Stimulated activated CD4-positive, alpha-beta T cell treated with anti-CD3 and anti-CD28 coated beads, Interleukin-2, amount 100 ng/mL, for 24 hours (primary cell): ENCODE measurements around the gene RHOBTB3.

Source experiments
- DNase-seq, 2 donors: peaks; one replicate each; pipeline ENCODE4 v3.0.0-alpha.2; 2020

RHOBTB3 gene

DNA sequence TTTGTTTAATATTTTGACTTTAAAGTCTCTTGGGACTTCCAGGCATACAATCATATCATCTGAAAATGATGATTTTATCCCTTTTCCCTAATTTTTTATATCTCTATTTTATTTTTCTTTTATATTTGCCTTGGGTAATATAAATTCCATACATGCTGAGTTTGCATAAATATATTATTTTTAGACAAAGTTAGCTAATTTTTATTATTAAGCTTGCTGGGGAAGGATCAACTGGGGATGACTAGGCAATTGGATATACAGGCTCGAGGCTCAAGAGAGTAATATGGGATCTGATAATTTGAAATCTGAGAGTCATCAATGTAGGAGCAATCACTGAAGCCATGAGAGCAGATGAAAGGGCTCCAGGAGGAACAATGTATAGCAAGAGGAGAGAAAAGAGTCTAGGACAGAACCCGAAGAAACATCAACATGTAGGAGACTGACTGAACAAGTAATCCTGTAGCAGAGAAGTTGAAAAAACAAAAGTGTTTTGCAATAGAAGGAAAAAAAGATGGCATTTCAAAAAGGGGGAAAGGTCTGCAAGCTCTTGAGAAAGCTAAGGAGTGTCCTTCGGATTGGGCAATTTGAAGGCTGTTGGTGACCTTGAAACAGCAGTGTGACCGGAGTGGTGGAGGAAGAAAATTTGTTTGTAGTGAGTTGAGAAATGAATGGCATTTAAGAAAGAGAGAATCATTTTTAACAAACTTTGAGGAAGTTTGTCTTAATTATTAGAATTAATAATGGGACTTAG, 17.0 kb upstream of the RHOBTB3 start:
- no peak for DNase-seq

DNA sequence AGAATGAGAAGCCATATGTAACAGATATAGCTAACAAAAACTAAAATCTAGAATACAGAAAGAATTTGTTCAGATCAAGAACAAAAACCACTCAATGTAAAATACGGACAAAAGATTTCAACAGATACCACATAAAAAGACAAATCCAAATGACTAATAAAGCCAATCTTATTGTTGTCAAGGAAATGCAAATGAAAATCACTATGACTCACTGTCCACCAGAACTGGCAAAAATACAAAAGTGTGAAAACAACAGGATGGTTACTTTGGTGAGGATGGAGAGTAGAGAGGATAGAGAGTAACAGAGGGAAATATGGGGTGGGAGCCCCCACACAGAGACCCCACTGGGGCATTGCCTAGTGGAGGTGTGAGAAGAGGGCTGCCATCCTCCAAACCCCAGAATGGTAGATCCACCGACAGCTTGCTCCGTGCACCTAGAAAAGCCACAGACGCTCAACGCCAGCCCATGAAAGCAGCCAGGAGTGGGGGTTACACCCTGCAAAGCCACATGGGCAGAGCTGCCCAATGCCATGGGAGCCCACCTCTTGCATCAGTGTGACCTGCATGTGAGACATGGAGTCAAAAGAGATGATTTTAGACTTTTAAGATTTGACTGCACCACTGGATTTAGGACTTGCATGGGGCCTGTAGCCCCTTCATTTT, 15.2 kb upstream of the RHOBTB3 start:
- no peak for DNase-seq

DNA sequence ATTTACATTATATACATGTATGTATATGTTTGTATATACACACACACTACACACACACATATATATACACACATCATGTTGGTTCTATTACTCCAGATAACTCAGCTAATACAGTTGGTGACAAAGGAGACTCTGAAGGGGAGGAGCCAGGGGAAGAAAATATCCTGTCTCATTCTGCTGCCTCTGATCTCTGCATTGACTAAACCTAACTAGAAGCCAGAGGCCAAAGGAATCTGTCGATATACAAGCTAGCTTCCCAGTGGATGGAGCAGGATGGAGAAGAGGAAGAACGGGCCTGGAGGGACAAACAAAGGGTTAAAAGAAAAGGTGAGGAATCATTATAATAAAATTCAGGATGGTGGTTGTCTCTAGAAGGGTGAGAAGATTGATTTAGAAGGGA, 13.7 kb upstream of the RHOBTB3 start:
- DNase-seq = no peak

DNA sequence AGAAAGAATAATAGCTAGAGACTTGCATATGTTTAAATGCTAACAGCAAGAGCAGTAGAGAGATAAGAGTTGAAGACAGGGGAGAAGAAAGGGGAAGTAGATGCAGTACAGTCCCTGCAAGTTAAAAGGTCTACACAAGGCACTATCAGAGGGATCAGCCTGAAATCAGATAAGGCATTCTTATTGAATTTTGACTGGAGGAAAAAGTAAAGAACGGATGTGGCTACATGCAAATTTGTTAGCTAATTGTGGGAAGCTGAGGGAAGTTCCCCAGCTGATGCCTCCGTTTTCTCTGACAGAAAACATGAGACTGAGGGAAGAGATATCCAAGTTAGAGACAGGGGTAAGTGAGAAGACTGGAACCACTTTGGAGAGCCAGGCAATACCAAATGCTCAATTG, 12.9 kb upstream of the RHOBTB3 start:
- peak in 1 of 2 donors; percentile 9 for DNase-seq

DNA sequence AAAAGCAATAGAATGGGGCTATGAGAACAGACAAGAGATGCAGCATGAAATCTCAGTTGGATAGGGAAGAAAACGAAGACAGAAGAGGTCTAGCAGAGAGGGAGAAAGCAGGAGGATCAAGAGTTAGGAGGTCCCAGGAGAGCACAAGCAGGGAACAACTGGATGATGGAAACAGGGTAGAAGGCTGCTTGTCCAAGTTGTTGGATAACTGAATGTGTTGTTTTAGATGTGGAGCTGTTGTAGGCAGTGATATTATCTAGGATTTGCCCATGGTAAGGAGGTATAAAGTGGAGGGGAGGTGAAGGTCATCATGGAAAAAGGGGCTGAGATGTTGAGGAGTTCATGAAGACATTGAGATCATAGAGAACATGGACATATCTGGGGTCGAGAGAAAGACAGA, 12.4 kb upstream of the RHOBTB3 start:
- no peak for DNase-seq

DNA sequence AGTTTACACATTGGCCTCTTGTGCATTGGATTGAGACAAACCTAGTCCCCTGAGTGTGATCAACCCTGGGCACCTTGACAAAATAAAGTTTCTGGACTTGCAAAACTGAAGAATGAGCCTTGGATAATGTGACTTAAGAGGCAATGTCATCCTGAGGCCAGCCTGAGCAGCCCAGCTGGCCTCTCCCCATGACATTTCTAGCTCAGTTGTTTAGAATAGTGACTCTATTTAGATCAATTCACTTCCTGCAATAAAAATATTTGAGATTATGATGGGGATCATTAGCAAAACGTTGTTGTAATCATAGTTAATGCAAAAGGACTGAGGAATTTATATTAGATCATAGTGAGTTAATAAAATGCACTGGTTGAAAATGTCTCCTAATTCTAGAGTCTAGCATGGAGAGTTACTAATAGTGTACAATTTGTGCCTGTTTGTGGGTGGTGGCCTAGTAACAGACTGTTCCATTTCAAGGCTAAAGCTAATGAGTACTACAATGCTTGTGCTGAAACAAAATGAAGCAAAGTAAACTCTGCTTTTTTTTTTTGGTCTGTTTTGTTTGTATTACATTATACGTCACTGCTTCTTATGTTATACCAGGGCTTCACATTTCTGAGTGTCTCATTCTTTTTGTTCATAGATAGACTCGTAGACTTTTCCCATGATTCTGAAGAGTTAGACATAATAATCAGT, 10.9 kb upstream of the RHOBTB3 start:
- no peak for DNase-seq

DNA sequence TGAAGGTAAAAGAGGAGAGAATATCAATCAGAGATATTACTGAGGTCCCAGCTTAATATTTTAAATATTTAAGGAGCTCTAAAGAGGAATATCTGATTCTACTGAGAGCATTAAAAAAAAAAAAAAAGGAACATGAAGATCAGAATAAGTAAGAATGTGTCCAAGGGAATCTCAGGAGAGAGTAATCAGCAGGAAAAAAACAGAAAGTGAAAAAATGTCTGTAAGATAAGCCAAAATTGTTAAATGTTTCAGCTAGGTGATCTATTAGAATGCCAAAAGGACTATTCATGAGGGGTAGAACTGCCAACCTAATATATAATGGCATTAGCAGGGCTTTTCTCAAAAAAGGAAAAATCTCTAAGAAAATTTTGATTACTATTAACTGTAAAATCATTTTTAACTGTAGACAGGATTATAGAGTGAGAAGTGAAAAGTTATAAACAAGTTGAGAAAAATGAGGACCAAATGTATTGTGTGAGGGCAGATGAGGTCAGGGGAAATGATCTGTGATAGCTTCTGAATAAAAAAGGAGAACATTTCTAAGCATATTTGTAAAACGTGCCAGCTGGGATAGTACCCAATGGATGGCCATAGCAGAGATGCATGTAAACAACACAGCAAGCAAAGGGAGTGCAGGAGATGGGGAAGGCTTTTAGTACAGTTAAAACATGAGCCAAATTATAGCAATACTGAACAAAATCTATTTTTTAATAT, 9.4 kb upstream of the RHOBTB3 start:
- DNase-seq = no peak

DNA sequence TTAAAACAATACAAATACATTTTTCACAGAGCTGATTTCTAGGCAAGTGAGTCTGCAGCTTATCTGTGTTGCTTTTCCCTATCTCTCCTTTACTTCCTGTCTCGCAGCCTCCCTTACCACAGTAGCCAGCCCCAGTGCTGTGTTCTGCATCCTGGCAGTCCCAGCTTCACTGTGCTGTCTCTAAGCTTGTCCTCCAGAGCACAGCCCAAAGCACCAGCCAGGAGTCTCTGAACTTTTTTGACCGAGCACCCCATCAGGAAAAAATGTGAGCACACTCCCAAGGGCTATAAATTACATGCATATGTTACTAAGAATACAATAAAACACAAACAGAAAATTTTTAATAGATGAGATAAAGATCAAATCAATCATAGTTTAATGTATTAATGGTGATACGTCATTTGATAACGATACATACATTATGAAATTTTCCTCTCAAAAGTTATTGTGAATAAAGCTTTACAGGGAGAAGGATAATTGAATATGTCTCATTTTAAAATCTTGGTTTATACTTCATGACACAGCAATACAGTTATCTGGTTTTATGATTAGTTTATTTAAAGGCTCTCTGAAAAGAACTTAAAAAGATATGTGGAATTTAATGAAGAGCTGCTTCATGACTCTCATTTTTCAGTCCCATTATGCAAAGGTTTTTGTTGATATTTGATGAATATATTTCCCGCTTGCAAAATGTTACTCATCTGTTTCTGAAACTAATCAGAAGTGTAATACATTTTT, 7.3 kb upstream of the RHOBTB3 start:
- DNase-seq = no peak

DNA sequence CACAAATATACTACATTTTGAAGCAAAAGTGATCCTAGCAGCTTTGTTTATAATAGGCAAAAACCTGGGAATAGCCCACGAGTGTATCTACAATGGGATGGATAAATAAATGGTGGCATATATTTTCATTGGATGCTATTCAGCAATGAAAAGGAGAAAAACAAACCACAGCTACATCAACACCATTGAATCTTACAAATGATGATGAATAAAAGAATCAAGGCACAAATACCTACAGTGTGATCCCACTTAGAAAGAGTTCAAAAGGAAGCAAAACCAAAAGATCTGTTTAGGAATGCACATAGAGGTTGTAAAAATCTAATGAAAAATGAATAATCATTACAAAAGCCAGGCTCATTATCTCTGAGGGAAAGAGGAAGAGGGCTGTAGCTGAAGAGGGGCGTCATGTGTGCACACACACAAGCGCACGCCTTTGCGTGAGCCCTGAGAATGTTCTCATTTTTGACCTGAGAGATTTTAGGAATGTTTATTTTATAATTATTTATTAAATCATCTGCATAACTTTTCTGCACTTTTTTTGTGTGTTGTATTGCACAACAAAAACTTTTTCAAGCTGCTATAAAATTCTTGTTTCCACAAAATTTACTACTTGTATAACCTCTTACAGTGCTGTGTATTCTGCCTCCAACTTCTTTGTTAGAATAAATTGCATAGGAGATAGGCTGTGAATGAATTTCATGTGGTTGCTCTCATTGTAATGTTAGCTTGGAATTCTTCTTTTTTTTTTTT, 5.9 kb upstream of the RHOBTB3 start:
- DNase-seq = no peak

DNA sequence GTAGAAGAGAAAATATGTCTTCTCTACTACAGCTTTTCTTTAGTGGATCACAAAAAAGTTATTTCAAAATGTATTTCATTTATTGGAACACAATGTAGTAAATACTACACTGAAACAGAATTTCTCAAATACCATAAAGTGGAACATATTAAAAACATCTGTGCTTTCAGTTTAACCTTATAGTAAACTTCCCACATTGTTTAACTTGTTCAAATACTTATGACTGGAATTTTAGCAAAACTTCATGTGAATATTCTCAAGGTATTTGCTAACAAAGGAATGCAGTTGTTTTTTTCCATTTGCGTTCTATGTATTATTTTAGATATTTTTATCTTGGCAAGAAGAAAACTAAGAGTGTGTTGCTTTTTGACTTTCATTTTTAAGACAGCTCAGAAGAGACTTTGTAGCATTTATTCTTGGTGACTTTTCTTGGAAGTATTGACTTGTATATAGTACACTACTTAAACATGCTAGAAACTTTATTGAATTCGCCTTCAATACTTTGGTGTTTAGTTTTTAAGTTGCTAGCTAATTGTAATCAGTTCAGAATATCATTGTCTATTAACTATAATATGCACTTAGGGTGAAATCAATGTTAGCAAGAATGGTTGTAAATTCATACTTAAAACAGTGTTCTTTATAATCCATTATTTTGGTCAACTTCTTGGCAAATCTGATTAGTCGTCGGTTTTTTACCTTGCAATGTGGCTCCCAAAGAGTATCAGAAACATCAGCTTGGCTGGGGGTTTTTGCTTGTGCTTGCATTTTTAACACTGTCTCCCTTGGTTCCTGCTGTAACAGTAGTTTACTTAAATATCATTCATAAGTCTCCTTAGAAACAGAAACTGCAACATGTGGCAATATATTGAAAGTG, 5.0 kb upstream of the RHOBTB3 start:
- DNase-seq = no peak

DNA sequence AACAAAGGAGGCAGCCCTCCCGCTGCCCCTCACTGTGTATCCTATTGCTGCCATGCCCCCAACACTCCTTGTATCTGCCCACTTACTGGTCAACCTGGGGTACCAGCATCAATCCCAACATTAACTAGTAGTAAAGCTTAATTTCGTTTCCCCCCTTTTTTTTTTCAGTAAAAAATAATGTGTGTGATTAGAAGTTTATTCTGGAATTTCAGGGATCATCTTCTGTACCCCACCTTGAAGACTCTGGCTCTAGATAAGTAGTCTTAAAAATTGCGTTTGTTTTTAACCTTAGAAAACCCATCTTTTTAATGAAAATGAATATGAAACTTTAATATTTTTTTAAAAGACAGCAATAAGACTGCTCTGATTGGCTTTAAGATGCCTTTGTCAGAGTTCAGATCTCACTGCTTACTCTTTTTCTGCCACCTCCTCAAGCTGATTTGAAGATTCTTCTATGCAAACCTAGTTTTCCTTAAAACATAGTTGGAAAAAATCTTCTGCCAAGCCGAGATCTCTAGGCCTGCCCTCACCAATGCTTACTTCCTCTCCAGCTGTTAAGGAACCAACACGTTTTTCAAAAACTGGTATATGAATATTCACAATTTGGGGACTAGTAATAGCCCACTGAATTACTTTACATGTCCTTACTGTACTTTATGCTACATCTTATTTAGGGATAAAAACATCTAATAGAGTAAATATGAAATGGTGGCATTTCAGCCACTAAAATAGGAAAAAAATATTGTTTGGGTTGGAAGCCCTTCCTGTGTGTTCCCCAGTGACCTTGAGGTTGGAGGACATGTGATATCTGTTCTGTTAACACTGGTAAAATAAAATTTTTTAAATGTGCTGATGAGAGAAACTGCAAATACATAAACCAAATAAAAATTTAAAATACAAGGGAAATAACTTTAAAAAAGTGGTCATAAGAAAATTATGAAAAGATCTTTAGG, 4.0 kb upstream of the RHOBTB3 start:
- DNase-seq = no peak

DNA sequence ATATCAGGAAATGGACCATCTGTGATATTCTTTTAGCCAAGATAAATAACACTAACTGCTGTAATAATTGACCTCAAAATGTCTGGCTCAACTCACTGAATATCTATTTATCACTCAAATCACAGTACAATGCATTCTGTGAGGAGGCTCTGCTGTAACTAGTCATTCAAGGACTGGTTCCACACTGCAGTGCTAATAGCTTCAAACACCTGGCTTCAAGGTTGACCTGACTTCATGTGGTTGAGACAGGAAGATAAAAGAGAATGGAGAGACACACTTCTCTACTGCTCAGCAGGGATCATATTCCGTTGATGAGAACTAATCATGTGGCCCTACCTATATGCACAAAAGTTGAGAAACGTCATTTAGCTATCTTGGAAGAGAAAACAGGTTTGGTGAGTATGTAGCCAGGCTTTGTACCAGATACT, 3.4 kb upstream of the RHOBTB3 start:
- no peak for DNase-seq

DNA sequence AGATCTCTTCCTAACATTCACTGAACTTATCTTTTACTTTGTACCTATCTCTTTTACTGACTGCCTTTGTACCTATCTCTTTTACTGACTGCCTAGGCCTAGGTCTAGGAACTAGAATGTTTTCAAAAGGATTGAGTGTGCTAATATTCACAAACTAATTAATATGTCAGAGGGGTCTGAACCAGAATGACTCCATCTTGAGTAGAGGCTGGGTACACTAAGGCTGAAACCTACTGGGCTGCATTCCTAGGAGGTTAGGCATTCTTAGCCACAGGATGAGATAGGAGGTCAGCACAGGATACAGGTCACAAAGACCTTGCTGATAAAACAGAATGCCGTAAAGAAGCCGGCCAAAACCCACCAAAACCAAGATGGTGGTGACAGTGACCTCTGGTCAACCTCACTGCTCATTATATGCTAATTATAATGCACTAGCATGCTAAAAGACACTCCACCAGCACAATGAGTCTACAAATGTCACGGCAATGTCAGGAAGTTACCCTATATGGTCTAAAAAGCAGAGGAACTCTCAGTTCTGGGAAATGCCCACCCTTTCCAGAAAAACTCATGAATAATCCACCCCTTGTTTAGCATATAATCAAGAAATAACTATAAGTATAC, 2.5 kb upstream of the RHOBTB3 start:
- DNase-seq = no peak

DNA sequence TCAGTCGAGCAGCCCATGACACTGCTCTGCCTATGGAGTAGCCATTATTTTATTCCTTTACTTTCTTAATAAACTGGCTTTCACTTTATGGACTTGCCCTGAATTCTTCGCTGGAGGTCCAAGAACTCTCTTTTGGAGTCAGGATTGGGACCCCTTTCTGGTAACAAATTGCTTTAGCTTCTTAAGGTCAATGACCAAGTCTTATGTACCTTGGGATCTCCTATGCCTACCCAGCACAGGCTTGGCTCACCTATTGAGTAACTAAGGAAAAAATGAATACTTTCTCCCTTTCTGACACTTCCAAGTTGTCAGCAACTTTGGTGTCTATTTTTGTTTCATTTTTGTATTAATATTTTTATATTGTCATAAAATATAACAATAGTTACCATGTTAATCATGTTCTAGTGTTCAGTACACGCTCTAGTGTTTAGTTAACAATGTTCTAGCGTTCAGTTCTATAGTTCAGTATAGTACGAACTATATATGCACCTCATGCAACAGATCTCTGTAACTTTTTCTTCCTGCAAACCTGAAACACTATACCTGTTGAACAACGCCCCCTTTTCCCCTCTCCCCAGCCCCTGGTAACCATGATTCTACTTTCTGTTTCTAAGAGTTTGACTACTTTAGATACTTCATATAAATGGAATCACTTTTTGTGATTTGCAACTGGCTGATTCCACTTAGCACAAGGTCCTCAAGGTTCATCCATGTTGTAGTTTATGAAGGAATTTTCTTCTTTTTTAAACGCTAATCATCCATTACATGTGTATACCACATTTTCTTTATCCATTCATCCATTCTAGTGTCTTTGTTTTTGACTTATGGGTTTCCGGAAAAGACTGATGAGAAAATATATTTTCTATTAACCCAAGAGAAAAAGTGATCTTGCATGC, 1.8 kb upstream of the RHOBTB3 start:
- no peak for DNase-seq

DNA sequence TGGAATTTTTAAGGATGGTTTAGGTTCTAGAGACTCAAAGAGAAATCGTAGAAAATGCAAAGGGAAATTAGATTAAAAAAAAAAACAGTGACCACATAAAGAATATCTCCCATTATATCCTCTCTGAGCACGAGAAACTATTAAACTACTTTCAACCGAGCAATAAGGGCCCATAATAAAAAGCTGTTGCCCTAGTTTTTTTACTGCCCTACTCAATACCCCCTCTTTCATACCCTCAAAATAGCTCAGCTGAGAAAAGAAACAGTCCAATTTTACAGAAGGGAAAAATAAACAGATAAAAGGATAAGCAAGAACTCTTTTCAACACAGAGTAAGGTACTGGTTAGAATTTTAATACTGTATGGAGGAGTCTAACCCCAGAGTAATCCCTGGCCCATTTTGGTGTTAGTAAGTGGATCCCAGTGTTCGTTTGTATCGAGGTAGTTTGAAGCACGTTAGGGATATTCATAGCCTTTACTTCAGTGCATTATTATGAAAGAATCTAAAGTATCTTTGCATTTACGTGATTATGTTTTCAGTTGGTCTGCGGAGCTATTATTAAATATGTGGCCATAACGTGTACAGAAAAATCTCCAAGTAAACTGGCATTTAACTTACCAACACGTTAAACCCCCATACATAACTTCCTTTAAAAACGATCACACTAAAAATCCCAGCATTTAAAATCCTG, 980 bp upstream of the RHOBTB3 start:
- DNase-seq = no peak

DNA sequence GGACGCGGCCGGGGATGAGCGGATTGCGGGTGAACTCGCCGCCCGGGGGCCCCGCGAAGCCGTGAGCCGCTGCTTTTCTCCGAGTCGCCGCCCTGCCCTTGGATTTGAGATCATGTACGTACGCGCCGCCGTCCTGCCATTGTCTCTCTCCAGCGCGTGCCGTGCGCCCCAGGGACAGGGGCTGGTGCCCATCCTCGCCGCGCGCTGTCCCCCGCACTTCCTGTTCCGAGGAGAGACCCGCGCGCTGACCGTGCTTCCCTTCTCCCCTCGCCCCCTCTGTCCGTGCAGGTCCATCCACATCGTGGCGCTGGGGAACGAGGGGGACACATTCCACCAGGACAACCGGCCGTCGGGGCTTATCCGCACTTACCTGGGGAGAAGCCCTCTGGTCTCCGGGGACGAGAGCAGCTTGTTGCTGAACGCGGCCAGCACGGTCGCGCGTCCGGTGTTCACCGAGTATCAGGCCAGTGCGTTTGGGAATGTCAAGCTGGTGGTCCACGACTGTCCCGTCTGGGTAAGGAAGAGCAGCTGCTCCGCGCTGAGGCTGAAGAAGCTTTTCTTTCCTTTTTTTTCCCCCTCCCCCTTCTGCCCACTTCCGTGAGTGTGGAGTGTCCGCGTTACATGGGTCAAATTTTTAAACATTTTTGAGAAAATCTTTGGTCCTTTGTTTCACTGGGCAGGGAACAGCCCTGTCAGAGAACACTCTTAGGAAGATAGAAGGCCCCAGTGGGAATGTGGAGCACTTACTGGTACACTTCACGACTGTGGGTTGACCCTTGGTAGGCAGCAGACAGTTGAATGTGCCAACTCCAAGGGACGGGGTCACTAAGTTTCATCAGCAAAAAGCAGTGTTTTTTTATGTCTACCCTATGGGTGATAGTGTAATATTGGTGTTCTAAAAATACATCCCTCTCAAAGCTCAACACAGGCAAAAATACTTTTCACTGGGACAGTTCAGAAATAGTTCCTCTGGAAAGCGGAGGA, 727 bp downstream of the RHOBTB3 start:
- peak; percentile 42 to 54 for DNase-seq
